Measurements from ENCODE around the gene CCDC138. TPM values are rescaled to one million over a fixed set of nuclear protein-coding genes. Genes with fewer than 3 reads are reported as not detected.

Gene CCDC138
- total RNA-seq, 4 donors from 2014 or later = 2.3 to 33.8 (median 4.6) TPM

DNA sequence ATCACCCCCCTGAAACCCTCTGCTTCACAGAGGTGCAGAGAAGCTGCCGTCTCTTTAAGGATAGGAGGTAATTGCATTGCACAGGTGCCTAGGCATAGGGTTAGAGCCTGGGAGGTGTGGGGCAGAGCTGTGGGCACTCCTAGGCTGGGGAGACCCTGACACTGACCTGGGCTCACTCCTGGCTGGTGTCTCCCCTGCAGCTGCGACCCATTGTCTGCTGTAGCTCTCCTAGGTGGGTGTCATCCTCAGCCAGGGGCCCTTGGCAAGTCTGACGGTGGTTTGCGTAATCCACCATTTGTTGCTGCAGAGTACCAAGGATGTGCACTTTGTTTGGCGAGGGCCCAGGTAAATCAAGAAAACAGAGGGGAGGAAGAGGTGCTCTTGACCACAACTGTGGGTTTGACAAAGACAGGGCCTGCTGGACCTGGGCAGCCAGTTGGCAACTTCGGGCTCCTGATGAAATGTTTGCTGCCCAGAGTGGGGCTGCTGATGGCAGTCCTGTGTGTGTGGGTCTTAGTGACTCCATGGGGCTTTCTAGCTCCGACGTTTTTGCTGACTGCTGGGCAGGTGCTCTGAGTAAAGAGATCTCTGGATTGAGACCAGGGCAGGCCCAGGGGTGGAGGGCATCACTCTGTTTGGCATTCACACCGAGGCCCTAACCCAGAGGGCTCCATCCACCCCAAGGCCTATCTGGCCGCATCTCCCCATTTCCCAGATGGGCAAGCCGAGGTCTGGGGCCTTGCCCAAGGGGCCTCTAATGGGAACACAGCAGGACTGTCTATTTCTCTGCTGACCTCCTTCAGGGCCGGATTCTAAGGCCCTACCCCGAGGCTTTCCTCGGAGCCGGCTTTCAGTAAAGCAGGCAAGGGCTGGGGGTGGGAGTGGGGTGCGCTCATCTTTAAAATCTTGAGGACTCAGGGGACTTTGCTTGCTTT, 134.8 kb downstream of the CCDC138 start:
- no peaks in the 10 kb centered on the region for H3K36me3 ChIP-seq
- H3K4me1 ChIP-seq = peaks cover 0 to 4% (median 0%) of the 10 kb centered on the region in 4 donors
- H3K9me3 ChIP-seq = no peaks in the 10 kb centered on the region
- peak in 2 of 3 donors; percentile 23 to 26 for DNase-seq
- H3K27ac ChIP-seq = no peak overlapping the region
- no peaks in the 10 kb centered on the region for H3K27me3 ChIP-seq
- H3K4me3 ChIP-seq = no peak overlapping the region
- TF ChIP-seq, protein P1, sequence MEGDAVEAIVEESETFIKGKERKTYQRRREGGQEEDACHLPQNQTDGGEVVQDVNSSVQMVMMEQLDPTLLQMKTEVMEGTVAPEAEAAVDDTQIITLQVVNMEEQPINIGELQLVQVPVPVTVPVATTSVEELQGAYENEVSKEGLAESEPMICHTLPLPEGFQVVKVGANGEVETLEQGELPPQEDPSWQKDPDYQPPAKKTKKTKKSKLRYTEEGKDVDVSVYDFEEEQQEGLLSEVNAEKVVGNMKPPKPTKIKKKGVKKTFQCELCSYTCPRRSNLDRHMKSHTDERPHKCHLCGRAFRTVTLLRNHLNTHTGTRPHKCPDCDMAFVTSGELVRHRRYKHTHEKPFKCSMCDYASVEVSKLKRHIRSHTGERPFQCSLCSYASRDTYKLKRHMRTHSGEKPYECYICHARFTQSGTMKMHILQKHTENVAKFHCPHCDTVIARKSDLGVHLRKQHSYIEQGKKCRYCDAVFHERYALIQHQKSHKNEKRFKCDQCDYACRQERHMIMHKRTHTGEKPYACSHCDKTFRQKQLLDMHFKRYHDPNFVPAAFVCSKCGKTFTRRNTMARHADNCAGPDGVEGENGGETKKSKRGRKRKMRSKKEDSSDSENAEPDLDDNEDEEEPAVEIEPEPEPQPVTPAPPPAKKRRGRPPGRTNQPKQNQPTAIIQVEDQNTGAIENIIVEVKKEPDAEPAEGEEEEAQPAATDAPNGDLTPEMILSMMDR (IDR thresholded peaks at IDR 0.05) = no peak
- TF ChIP-seq POLR2A (IDR thresholded peaks at IDR 0.05) = no peak

DNA sequence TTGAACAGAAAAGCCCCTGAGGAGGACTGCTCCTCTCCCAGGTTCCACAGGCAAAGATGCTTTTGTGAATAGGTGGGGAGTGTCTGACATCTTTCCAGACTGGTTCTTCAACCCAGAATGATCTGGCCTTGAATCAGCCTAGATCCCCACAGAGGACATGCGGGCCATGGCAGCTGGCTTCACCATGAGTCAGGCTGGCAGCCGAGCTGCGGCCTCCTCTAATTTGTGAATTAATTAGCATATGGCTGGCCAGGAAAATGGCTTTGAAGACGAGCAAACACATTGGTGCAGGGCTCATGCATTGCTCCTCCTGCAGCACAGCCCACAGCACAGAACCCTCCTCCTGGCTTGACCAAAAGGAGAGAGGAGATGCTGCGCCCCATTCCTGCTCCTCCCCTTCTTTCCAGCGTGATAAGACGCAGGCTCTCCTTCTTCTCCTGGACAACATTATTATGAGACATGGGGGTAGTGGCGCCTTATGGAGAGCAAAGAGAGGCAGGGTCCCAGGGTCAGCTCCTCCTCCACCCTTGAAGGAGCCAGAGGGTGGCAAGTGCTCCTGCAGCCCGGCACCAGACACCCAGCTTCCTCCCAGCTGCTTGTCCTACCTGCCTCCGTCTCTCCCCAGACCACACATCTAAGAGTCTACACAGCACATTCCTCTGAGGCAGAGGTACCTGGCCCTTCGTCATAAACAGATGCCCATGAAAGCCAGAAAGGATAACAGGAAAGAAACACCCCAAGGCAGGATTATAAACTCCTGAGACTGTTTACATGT, 135.8 kb downstream of the CCDC138 start:
- TF ChIP-seq, protein P1 (IDR thresholded peaks at IDR 0.05) = no peak
- no peak for TF ChIP-seq POLR2A (IDR thresholded peaks at IDR 0.05)
- H3K27me3 ChIP-seq = no peaks in the 10 kb centered on the region
- no peak overlapping the region for H3K27ac ChIP-seq
- H3K9me3 ChIP-seq = no peaks in the 10 kb centered on the region
- no peak overlapping the region for H3K4me3 ChIP-seq
- DNase-seq = peak in 2 of 3 donors; percentile 32 to 38
- no peaks in the 10 kb centered on the region for H3K36me3 ChIP-seq
- H3K4me1 ChIP-seq = peaks cover 0 to 4% (median 0%) of the 10 kb centered on the region in 4 donors

- Histone ChIP-seq H3K4me1 (no peaks in the 10 kb centered on the region), H3K36me3 (no peaks in the 10 kb centered on the region), H3K27ac (no peak overlapping the region), H3K27me3 (no peaks in the 10 kb centered on the region), H3K4me3 (no peak overlapping the region), H3K9me3 (no peaks in the 10 kb centered on the region)
- TF ChIP-seq POLR2A (IDR thresholded peaks at IDR 0.05) = no peak
- TF ChIP-seq, protein P1 (IDR thresholded peaks at IDR 0.05) = no peak
- DNase-seq = peak in 2 of 3 donors; percentile 31 to 38
Observed at GRCh38 chr2:108923019-108923700, 136.6 kb downstream of the CCDC138 start.

- H3K27me3 ChIP-seq = no peaks in the 10 kb centered on the region
- H3K27ac ChIP-seq = no peak overlapping the region
- H3K4me3 ChIP-seq = no peak overlapping the region
- DNase-seq = peak in 2 of 3 donors; percentile 26 to 37
- no peaks in the 10 kb centered on the region for H3K4me1 ChIP-seq
- TF ChIP-seq POLR2A (IDR thresholded peaks at IDR 0.05) = no peak
- TF ChIP-seq, protein P1 (IDR thresholded peaks at IDR 0.05) = no peak
- H3K36me3 ChIP-seq = no peaks in the 10 kb centered on the region
- H3K9me3 ChIP-seq = no peaks in the 10 kb centered on the region
Observed at GRCh38 chr2:108923736-108924579, 137.4 kb downstream of the CCDC138 start.

Data from Peyer's patch (tissue), 4 donors.